GM21786 (cell line): ENCODE data around the gene GGA3.

Experiments
- ATAC-seq: cut with Tn5 transposase; IDR thresholded peaks from one replicate; pipeline ENCODE4 v1.9.1; 2021; ENCODE audit not compliant: unreplicated experiment

GGA3 gene

DNA sequence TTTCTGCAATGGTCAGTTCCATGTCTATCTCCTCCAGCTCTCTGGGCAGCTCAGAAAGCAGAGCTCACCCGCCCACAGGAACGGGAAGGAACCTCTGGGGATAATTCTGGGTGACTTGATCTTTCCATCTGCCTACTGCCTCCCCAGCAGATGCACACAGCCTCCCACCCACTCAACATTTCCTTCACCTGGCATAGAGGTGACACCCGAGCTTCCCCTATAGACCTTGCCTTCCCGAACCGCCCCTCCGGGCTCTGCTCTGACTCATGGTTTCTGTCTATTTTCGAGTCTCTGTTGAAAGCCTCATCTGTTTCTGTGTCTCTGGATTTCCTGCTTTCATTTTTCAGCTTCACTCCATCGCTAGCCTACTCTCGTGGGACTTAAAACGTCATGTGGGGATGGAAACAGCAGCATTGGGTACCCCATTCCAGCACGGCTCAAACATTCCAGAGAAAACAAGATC lies 11.4 kb downstream of the GGA3 start:
- ATAC-seq, result peak; percentile 92

GRCh38 chr17:75249564-75249963 lies 11.8 kb downstream of the GGA3 start:
- no peak for ATAC-seq

DNA sequence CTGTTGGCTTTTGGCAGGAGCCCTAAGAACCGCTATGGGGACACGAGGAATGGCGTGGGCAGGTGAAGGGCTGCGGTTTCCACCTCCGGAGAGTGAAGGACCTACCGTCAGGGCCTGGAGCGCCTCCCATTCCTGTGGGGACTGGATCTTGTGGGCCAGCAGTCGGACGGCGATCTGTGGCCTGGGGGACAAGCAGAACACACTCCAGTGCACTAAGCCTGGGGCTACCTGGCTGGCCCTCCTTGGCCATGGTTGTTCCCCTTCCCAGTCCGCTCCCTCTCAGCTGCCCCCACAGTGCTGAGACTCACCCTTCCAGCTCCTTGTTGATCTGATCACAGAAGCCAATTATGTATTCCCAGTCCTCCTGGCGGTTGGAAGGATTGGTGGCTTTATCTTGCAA lies 15.0 kb downstream of the GGA3 start:
- ATAC-seq, result no peak

DNA sequence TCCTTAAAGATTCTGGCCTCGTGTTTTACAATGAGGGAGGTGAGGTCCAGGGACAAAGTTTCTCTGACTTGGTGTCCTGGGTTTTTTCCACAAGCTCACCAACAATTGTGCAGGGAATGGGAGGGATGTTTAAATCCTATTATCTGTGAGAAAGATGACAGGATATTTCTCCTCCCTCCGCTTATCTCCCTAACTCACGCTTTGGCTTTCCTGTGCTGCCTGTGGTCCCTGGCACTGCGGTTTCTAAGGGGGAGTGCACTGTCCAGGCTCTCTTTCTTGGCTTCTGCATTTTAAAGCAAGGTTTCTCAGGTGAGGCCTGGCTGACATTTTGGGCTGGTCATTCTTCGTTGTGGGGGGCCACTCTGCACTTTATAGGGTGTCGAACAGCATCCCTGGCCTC lies 16.4 kb downstream of the GGA3 start:
- no peak for ATAC-seq

GRCh38 chr17:75244133-75244866 lies 17.1 kb downstream of the GGA3 start:
- no peak for ATAC-seq

DNA sequence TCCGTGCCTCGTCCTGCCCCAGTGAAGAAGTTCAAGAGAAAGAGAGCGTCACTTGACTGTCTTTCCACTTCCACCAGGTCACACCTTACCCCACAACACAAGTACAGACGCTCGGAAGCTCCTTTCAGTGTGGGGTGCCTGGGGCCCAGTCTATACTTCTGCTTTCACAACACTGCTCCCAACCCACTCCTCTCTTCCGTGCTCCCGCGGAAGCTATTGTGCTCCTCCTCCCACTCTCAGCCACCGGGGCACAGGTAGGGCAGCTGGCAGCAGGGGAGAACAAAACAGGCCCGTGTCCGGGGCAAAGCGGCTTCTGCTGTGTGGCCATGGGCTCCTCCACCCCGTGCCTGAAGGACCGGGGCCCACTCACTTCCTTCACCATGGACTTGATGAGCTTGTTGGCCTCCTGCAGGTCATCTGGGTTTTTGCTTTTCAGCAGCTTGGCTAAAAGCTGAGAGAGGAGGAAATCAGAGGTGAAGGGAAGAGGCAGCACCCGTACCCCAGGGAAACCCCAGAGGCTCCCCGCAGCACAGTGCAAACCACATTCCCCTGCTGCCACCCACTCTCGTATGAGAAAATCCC lies 18.9 kb downstream of the GGA3 start:
- no peak for ATAC-seq

DNA sequence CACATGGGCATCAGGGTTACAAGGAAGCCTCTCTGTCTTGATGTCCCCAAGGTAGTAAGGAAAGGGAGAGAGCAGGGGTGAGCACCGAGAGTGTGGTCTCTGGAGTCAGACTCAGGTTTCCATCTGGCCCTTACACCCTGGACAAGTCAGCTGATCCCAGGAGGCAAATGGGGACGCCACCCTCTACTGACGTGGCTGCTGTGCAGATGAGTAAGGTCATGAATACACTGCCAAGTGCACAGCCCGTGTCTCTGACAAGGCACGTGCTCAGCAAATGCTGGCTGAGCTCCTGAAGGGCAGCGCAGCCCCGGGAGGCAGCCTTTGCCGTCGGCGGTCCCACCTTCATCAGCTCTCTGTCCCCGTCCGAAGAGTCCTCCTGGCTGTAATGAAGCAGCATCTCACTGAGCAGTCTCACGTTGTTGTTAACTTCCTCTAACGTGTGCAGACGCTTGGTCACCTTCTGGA lies 19.4 kb downstream of the GGA3 start:
- ATAC-seq, result no peak

GRCh38 chr17:75241502-75241901 lies 19.9 kb downstream of the GGA3 start:
- no peak for ATAC-seq

- no peak for ATAC-seq
Measured at GRCh38 chr17:75241143-75241430, 20.3 kb downstream of the GGA3 start.

DNA sequence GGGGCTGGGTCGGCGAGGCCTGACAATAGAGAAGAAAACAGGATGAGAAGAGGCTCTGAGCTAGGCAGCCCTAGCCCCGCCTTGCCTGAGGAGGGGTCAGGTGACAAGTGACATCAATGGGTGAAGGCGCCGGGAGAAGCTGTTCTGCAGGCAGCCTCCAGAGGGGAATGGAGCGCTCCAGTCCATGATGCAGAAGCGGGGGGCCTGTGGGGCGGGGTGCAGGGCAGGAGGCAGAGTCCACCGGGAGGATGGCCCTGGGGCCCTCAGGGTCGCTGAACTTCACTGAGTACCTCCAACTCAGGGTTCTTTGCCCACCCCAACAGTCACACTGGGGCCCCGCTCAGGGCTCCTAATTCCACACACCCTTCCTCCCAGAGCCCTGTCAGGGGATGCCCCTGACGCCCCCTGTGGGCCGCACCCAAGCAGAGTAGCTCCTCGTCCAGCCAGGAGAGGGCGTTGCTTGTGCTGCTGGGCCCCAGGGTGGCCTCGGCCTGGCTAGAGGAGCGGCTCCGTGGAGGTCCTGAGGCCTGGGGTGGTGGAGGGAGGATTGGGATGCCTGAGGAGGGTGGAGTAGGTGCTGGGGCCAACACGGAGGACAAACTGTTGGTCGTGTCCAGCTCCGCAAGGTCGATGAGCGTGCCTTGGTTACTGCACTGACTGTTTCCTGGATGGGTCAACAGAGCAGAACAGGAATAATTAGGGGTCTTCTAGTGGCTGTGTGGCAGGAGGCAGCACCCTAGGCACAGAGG lies 20.8 kb downstream of the GGA3 start:
- ATAC-seq, result no peak

GRCh38 chr17:75239778-75240393 lies 21.5 kb downstream of the GGA3 start:
- ATAC-seq, result no peak

DNA sequence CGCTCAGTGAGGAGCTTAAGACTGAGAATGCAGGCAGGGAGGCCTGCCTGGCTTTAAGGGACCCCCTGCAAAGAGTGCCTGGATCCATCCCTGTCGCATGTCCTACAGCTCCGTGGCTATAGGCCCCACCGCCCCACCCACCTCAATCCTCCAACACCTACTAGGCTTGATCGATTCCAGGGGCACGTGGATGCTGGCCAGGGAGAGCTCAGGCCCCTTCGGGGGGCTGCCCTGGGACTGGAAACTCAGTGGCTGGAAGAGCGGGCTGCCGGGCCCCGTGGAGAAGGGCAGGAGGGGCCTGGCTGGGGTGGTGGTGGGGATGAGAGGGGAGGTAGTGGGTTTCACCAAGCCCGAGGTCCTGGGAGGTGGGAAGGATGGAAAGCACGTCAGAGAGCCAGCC lies 22.2 kb downstream of the GGA3 start:
- no peak for ATAC-seq

GRCh38 chr17:75238684-75239191 lies 22.7 kb downstream of the GGA3 start:
- ATAC-seq, result no peak

- ATAC-seq, result no peak
Measured at GRCh38 chr17:75238020-75238580, 23.3 kb downstream of the GGA3 start.

- ATAC-seq, result no peak
Measured at GRCh38 chr17:75237100-75238014, 24.0 kb downstream of the GGA3 start.

GRCh38 chr17:75232786-75233185 lies 28.6 kb downstream of the GGA3 start:
- no peak for ATAC-seq

DNA sequence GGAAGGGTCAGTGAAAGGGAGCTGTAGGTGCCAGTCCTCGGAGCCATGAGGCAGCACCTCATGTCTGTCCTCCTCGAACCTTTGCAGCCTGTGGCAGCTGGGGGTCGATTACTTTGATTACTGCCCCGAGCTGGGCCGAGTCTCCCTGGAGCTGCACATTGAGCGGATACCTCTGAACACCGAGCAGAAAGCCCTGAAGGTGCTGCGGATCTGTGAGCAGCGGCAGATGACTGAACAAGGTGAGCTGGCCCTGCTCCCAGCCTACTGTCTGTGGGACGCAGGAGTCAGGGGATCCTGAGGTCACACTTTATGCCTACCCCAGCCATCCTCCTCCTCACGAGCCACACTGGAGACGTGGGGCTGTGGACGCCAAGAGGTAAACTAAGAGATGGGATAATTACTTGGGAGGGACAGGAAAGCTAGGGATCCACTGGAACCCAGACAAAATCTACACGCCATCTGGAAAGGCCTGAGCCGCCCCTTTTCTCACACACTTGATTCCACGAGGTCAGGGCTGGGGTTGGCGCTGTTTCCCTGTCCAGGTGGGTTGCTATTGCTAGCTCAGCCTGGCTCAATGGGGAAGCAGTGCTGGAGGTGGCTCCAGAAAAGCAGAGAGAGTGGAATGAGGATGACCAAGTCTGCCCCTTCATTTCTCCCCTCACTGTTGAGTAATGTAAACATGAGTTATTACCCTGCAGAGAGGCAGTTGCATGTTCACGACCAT lies 29.5 kb downstream of the GGA3 start:
- ATAC-seq, result no peak

- no peak for ATAC-seq
Measured at GRCh38 chr17:75231071-75231470, 30.3 kb downstream of the GGA3 start.

DNA sequence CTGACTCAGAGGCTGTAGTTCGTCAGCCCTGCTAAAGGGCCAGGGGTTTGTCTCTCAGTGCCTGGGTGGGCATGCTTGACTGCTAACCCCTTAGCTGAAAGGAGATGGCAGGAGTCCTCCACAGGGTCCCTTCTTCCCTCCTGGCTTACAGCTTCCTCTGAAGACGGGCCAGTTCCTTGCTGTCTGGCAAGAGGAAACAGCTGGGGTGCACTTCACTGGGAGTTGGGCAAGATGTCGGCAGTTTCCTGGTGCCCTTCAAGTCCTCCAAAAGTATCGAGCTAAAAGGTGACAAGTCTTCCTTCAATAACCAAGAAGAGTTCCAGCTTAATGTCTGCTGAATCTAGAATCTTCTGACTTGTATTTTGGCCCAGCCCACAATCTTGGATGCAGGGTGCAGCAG lies 32.6 kb downstream of the GGA3 start:
- ATAC-seq, result no peak

- ATAC-seq, result no peak
Measured at GRCh38 chr17:75228305-75228704, 33.1 kb downstream of the GGA3 start.
